Thoracic aorta endothelial cell (primary cell): ENCODE results near the gene SPTY2D1. TPM values are rescaled to one million over a fixed set of nuclear protein-coding genes. Genes with fewer than 3 reads are reported as not detected.

Source experiments
- total RNA-seq: library from RNA; depleted of rRNA; stranded (reverse); fragments of >200 nt; gene quantifications from 2 replicates; pipeline ENCODE4 v1.2.3, GENCODE V29; 2012

The SPTY2D1 gene, protein sequence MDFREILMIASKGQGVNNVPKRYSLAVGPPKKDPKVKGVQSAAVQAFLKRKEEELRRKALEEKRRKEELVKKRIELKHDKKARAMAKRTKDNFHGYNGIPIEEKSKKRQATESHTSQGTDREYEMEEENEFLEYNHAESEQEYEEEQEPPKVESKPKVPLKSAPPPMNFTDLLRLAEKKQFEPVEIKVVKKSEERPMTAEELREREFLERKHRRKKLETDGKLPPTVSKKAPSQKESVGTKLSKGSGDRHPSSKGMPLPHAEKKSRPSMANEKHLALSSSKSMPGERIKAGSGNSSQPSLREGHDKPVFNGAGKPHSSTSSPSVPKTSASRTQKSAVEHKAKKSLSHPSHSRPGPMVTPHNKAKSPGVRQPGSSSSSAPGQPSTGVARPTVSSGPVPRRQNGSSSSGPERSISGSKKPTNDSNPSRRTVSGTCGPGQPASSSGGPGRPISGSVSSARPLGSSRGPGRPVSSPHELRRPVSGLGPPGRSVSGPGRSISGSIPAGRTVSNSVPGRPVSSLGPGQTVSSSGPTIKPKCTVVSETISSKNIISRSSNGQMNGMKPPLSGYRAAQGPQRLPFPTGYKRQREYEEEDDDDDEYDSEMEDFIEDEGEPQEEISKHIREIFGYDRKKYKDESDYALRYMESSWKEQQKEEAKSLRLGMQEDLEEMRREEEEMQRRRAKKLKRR
- 22.6 and 25.3 TPM in 2 replicates for total RNA-seq

GRCh38 chr11:18634140-18635032 lies at the start of gene SPTY2D1:
TSS of gene SPTY2D1 (minus strand) at chr11:18634342. CDS start at chr11:18634257, 85 bp downstream.

GRCh38 chr11:18599739-18600230 lies 34.4 kb downstream of the SPTY2D1 start, which contains the start of gene MISFA:
TSS of gene MISFA (plus strand) at chr11:18599789. CDS start at chr11:18599929, 140 bp downstream.

GRCh38 chr11:18588297-18589252 lies 45.6 kb downstream of the SPTY2D1 start, which contains the start of gene UEVLD:
TSS of gene UEVLD (minus strand) at chr11:18588734. CDS start at chr11:18588654, 80 bp downstream.

Other genes with a start within 250 kb of the SPTY2D1 start
- gene LDHA, start 239.8 kb downstream of the SPTY2D1 start, total RNA-seq: 1,360 and 1,436 TPM in 2 replicates
- gene LDHC, start 222.0 kb downstream of the SPTY2D1 start, total RNA-seq: 0.27 TPM in 1 of 2 replicates, not detected in the other
- not detected in 2 replicates for gene LDHAL6A, start 178.5 kb downstream of the SPTY2D1 start, total RNA-seq
- gene TSG101, start 107.4 kb downstream of the SPTY2D1 start, total RNA-seq: 44.4 and 63.1 TPM in 2 replicates
- gene UEVLD, start 45.6 kb downstream of the SPTY2D1 start, total RNA-seq: 33.0 and 34.2 TPM in 2 replicates
- gene MISFA, start 34.6 kb downstream of the SPTY2D1 start, total RNA-seq: 0.13 and 0.65 TPM in 2 replicates
- 0.79 and 1.2 TPM in 2 replicates for gene TMEM86A, start 64.4 kb upstream of the SPTY2D1 start, total RNA-seq
- not detected in 2 replicates for gene IGSF22, start 91.8 kb upstream of the SPTY2D1 start, total RNA-seq
- not detected in 2 replicates for gene PTPN5, start 157.5 kb upstream of the SPTY2D1 start, total RNA-seq